K562 (cell line): ENCODE data around the gene ASGR1. TPM values are rescaled to one million over a fixed set of nuclear protein-coding genes. Genes with fewer than 3 reads are reported as not detected.

ENCODE experiments used
- ATAC-seq: fragments of 200-7000 bp; cut with Tn5 transposase; 3 replicates; pipeline ENCODE4 v1.9.1; 2020; ENCODE audit warnings: moderate library complexity
- BruUV-seq: library from RNA; stranded (reverse); fragments of 400-500 nt; replicated peaks from 2 replicates; lab custom pipeline; 2021; lab: Mats Ljungman, UMichigan
- CTCF ChIA-PET: fragments of 300-600 bp; formaldehyde crosslinking; extraction: SDS; loops from one replicate; lab custom pipeline; 2021; ENCODE audit warnings: low intra/inter-chr PET ratio; lab: Yijun Ruan, JAX
- POLR2A ChIA-PET: fragments of 300-600, 350-650 bp; sonication (Branson Sonifier 250); formaldehyde crosslinking; extraction: SDS; loops from one replicate; lab custom pipeline; 2021; ENCODE audit warnings: antibody characterized with exemption, inconsistent platforms; lab: Yijun Ruan, JAX
- DNase-seq, 4 experiments: peaks; one replicate each; pipeline versions ENCODE4 v3.0.0 to v3.0.0-alpha.2; 2011 to 2018; ENCODE audit warnings: low spot score in 3 of 4, mixed read lengths in 3 of 4; ENCODE audit errors: extremely low read depth in 1 of 4
- FAIRE-seq: peaks from 2 replicates; lab custom pipeline; 2011; peaks lifted over from hg19 to GRCh38; lab: Jason Lieb, UNC
- H2AFZ ChIP-seq: 2 replicates; pipeline ENCODE4 v1.6.0; 2011; ENCODE audit warnings: low read depth, low read length, control low read depth, inconsistent platforms
- H3K27ac ChIP-seq: fragments of 200-600 bp; 3 replicates; pipeline ENCODE4 v1.8.0; 2011; ENCODE audit warnings: low read depth, mild to moderate bottlenecking, control low read depth, inconsistent platforms, low read length, moderate library complexity, mixed read lengths; ENCODE audit errors: extremely low read depth
- H3K27me3 ChIP-seq, 2 experiments: fragments of 300-600 bp in 1 of 2; 2 replicates in 1 of 2; 3 replicates in 1 of 2; pipeline versions ENCODE4 v1.6.0 to v1.8.0; 2011; ENCODE audit warnings: inconsistent platforms in 2 of 2, low read length in 2 of 2, mild to moderate bottlenecking in 1 of 2, mixed read lengths in 1 of 2, moderate library complexity in 1 of 2; ENCODE audit not compliant: control insufficient read depth in 2 of 2, insufficient read depth in 2 of 2
- H3K36me3 ChIP-seq: fragments of 300-600 bp; 3 replicates; pipeline ENCODE4 v1.8.0; 2011; ENCODE audit warnings: mild to moderate bottlenecking, low read length, inconsistent platforms; ENCODE audit not compliant: control insufficient read depth, insufficient read depth
- H3K4me1 ChIP-seq, 2 experiments: fragments of 200-600 bp in 1 of 2; replicated peaks in 1 of 2; 2 replicates in 1 of 2; 3 replicates in 1 of 2; pipeline versions ENCODE4 v1.5.1 to v1.8.0; 2011; ENCODE audit warnings: inconsistent platforms in 2 of 2, low read length in 2 of 2, mild to moderate bottlenecking in 1 of 2, mixed read lengths in 1 of 2, moderate library complexity in 1 of 2; ENCODE audit not compliant: control insufficient read depth in 2 of 2, insufficient read depth in 2 of 2
- H3K4me2 ChIP-seq: 2 replicates; pipeline ENCODE4 v1.6.1; 2011; ENCODE audit warnings: low read length, control low read depth, inconsistent platforms, mixed read lengths; ENCODE audit not compliant: insufficient read depth
- H3K4me3 ChIP-seq: fragments of 200-600 bp; sonication (generic), shearing (Covaris generic); 2 replicates; pipeline ENCODE4 v1.5.1; 2016; ENCODE audit warnings: control low read depth, inconsistent platforms
- H3K79me2 ChIP-seq: fragments of 200-600 bp; 3 replicates; pipeline ENCODE4 v1.8.0; 2011; ENCODE audit warnings: low read length, inconsistent platforms; ENCODE audit not compliant: control insufficient read depth, insufficient read depth
- H3K9ac ChIP-seq, 2 experiments: 2 replicates each; pipeline versions ENCODE4 v1.6.0 to v1.6.1; 2011; ENCODE audit warnings: low read depth in 2 of 2, low read length in 2 of 2, control low read depth in 1 of 2, inconsistent platforms in 1 of 2, mild to moderate bottlenecking in 1 of 2, mixed read lengths in 1 of 2; ENCODE audit not compliant: insufficient read depth in 1 of 2
- H3K9me1 ChIP-seq: one replicate; pipeline ENCODE4 v1.6.0; 2011; ENCODE audit warnings: inconsistent platforms, mild to moderate bottlenecking, low read length, moderate library complexity; ENCODE audit not compliant: control insufficient read depth, insufficient read depth
- H3K9me3 ChIP-seq: replicated peaks from 2 replicates; pipeline ENCODE4 v1.5.1; 2011; ENCODE audit warnings: low read depth, low read length, inconsistent platforms; ENCODE audit not compliant: control insufficient read depth, insufficient read depth
- H4K20me1 ChIP-seq: replicated peaks from 2 replicates; pipeline ENCODE4 v1.6.1; 2011; ENCODE audit warnings: low read length, inconsistent platforms, mixed read lengths; ENCODE audit not compliant: control insufficient read depth, insufficient read depth
- ARID1B ChIP-seq: fragments of 450-650 bp; IDR thresholded peaks from 2 replicates; pipeline ENCODE4 v1.6.1; 2016; ENCODE audit warnings: antibody characterized with exemption, mild to moderate bottlenecking, inconsistent platforms
- POLR2A ChIP-seq: fragments of 450-650 bp; conservative IDR thresholded peaks from 2 replicates; pipeline ENCODE4 v1.6.1; 2016
- POLR2AphosphoS2 ChIP-seq: IDR thresholded peaks from 2 replicates; pipeline ENCODE4 v1.6.1; 2012; ENCODE audit warnings: low read length, improper control_type of control experiment
- POLR2G ChIP-seq: fragments of 200-400 bp; formaldehyde crosslinking; IDR thresholded peaks from 2 replicates; pipeline ENCODE4 v1.6.1; 2017; ENCODE audit warnings: low read depth, mild to moderate bottlenecking, antibody characterized with exemption, low read length, moderate library complexity
- PTBP1 ChIP-seq: fragments of 200-400 bp; formaldehyde crosslinking; IDR thresholded peaks from 2 replicates; pipeline ENCODE4 v1.6.1; 2017; ENCODE audit warnings: low read depth, low read length
- RBFOX2 ChIP-seq: fragments of 200-400 bp; formaldehyde crosslinking; IDR thresholded peaks from 2 replicates; pipeline ENCODE4 v1.6.1; 2017; ENCODE audit warnings: low read depth, mild to moderate bottlenecking, low read length, moderate library complexity
- SIN3B ChIP-seq: fragments of 450-650 bp; IDR thresholded peaks from 2 replicates; pipeline ENCODE4 v1.6.1; 2017; ENCODE audit warnings: low read depth, mild to moderate bottlenecking, moderate library complexity
- SUPT5H ChIP-seq: fragments of 450-650 bp; IDR thresholded peaks from 2 replicates; pipeline ENCODE4 v1.6.1; 2016
- WGBS: fragments of 100-300 bp; shearing (Covaris generic); methylation state at CpG from one replicate; pipeline ENCODE4 v1.1.6; 2016; ENCODE audit warnings: low coverage, mixed read lengths; ENCODE audit not compliant: insufficient coverage; ENCODE audit errors: missing lambda C conversion rate; 5-methylcytosine and 5-hydroxymethylcytosine counted together
- in situ Hi-C: fragments of 300-500 bp; cut with MboI; formaldehyde crosslinking; loops from 4 replicates; pipeline ENCODE4 v1.15.0; 2018; ENCODE audit warnings: inconsistent platforms, mixed read lengths
- intact Hi-C: fragments of 100-400 bp; cut with micrococcal nuclease; formaldehyde crosslinking; loops from 2 replicates; pipeline ENCODE4 v1.14.2; 2022
- polyA plus RNA-seq, 8 experiments: library from polyadenylated mRNA; depleted of rRNA in 4 of 8; stranded (reverse) in 5 of 8; unstranded in 3 of 8; fragments of >200 nt; fragmentation: Nextera tagmentation in 2 of 8; fragmentation: Illumina TruSeq in 1 of 8; extraction: Ambion mirVana in 2 of 8; extraction: Trizol in 1 of 8; gene quantifications; 2 replicates each; pipeline versions ENCODE4 v1.2.1 to v1.2.3, GENCODE V29; 2011 to 2014; ENCODE audit warnings: inconsistent platforms in 1 of 8, missing spikeins in 1 of 8
- total RNA-seq, 7 experiments: library from RNA; depleted of rRNA in 6 of 7; stranded (reverse); fragments of >200 nt in 6 of 7; fragmentation: Illumina TruSeq in 2 of 7; extraction: Trizol in 2 of 7; gene quantifications; 2 replicates each; pipeline versions ENCODE4 v1.2.1 to v1.2.3, GENCODE V29; 2011 to 2021; ENCODE audit warnings: low replicate concordance in 1 of 7
- TF ChIP-seq, protein P1 (sequence below), 2 experiments: IDR thresholded peaks; 2 replicates each; pipeline ENCODE4 v1.6.1; 2012; ENCODE audit warnings: improper control_type of control experiment in 2 of 2, low read depth in 2 of 2, low read length in 2 of 2, borderline replicate concordance in 1 of 2
- TF ChIP-seq, protein P2 (sequence below), 3 experiments: fragments of 200-800 bp in 1 of 3; fragments of 250-450 bp in 1 of 3; fragments of 450-650 bp in 1 of 3; sonication (Bioruptor Pico) in 1 of 3; sonication (Bioruptor generic) in 1 of 3; formaldehyde crosslinking in 1 of 3; IDR thresholded peaks; 2 replicates each; pipeline versions ENCODE4 v1.6.1 to v1.8.0; 2016 to 2022; ENCODE audit warnings: mild to moderate bottlenecking in 2 of 3, missing genetic modification characterization in 2 of 3, missing compliant biosample characterization in 1 of 3, moderate library complexity in 1 of 3

ASGR1 gene
- total and polyA plus RNA-seq, 9 of the 15 experiments (the other 6 are each of a cell fraction or from before 2014, with no cell fraction given), result 0.11 to 1.0 (median 0.64) TPM; not detected in 2

DNA sequence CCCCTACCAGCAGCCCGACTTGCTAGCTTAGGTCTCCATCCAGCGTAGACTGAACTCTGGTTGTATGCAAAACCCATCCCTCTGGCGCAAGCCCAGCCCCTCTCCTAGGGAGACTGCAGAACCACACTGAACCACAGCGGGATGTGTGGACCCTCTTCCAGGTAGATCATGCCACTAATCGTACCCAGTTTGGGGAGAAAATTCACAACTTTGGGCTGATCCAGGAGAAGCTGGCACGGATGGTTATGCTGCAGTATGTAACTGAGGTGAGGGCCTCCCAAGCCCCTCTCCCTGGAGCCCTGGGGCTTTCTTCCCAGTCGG is 43.8 kb upstream of the ASGR1 start:
- peak overlapping the region in 1 of 2 experiments; percentile 7; a peak in 1 of 4 replicates for H3K9ac ChIP-seq
- H3K4me2 ChIP-seq, result no peak overlapping the region
- no peak overlapping the region for H3K27ac ChIP-seq
- H3K9me3 ChIP-seq, result no peaks in the 10 kb centered on the region
- no peak for ATAC-seq
- no peak overlapping the region for H2AFZ ChIP-seq
- in situ Hi-C loops, result no loop called here
- CTCF ChIA-PET, result no interaction called here
- DNase-seq, result no peak
- H3K4me3 ChIP-seq, result no peak overlapping the region
- peaks cover 24% of the 10 kb centered on the region for H3K79me2 ChIP-seq
- TF ChIP-seq, protein P1, sequence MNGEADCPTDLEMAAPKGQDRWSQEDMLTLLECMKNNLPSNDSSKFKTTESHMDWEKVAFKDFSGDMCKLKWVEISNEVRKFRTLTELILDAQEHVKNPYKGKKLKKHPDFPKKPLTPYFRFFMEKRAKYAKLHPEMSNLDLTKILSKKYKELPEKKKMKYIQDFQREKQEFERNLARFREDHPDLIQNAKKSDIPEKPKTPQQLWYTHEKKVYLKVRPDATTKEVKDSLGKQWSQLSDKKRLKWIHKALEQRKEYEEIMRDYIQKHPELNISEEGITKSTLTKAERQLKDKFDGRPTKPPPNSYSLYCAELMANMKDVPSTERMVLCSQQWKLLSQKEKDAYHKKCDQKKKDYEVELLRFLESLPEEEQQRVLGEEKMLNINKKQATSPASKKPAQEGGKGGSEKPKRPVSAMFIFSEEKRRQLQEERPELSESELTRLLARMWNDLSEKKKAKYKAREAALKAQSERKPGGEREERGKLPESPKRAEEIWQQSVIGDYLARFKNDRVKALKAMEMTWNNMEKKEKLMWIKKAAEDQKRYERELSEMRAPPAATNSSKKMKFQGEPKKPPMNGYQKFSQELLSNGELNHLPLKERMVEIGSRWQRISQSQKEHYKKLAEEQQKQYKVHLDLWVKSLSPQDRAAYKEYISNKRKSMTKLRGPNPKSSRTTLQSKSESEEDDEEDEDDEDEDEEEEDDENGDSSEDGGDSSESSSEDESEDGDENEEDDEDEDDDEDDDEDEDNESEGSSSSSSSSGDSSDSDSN (IDR thresholded peaks at IDR 0.05; ENCODE audit: borderline replicate concordance in 1 of 2, low read depth in 2 of 2, low read length in 2 of 2), result no peak
- TF ChIP-seq POLR2G (0 out of 2 replicates have a peak, but pooled peaks have one; percentile 11), RBFOX2 (0 out of 2 replicates have a peak, but pooled peaks have one; percentile 13), PTBP1 (no peak), ARID1B (no peak), SIN3B (no peak), POLR2AphosphoS2 (peak; percentile 54; the same call in 1 of the 2 replicates), POLR2A (peak; percentile 66), SUPT5H (0 out of 2 replicates have a peak, but pooled peaks have one; percentile 48)
- TF ChIP-seq, protein P2, sequence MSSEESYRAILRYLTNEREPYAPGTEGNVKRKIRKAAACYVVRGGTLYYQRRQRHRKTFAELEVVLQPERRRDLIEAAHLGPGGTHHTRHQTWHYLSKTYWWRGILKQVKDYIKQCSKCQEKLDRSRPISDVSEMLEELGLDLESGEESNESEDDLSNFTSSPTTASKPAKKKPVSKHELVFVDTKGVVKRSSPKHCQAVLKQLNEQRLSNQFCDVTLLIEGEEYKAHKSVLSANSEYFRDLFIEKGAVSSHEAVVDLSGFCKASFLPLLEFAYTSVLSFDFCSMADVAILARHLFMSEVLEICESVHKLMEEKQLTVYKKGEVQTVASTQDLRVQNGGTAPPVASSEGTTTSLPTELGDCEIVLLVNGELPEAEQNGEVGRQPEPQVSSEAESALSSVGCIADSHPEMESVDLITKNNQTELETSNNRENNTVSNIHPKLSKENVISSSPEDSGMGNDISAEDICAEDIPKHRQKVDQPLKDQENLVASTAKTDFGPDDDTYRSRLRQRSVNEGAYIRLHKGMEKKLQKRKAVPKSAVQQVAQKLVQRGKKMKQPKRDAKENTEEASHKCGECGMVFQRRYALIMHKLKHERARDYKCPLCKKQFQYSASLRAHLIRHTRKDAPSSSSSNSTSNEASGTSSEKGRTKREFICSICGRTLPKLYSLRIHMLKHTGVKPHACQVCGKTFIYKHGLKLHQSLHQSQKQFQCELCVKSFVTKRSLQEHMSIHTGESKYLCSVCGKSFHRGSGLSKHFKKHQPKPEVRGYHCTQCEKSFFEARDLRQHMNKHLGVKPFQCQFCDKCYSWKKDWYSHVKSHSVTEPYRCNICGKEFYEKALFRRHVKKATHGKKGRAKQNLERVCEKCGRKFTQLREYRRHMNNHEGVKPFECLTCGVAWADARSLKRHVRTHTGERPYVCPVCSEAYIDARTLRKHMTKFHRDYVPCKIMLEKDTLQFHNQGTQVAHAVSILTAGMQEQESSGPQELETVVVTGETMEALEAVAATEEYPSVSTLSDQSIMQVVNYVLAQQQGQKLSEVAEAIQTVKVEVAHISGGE (CRISPR knock-in tag; IDR thresholded peaks at IDR 0.05), result no peak
- TF ChIP-seq, all 486 proteins: peak for 5
- Histone ChIP-seq H3K27me3 (no peaks in the 10 kb centered on the region), H4K20me1 (peaks cover 6% of the 10 kb centered on the region), H3K36me3 (peaks cover 74% of the 10 kb centered on the region; the same call in 2 of the 3 replicates), H3K9me1 (peaks cover 6% of the 10 kb centered on the region), H3K4me1 (peaks cover 22 to 52% of the 10 kb centered on the region in 2 experiments)
- no TSS peak for BruUV-seq
- WGBS, result 85% methylated on average over 7 of the region's 7 CpGs
- intact Hi-C loops, result no loop called here
- POLR2A ChIA-PET, result interaction anchor here (7.7 kb wide), 1 partner anchor 12 kb away, joined by 73 read pairs; the partner anchor contains the start of gene DVL2
- no peak for FAIRE-seq
